HEK293T (cell line): ENCODE data around the gene MOSMO.

ENCODE experiments used
- CTCF ChIA-PET: fragments of 350-600 bp; formaldehyde crosslinking; extraction: SDS; loops from one replicate; lab custom pipeline; 2021; ENCODE audit warnings: antibody characterized with exemption, inconsistent platforms; lab: Yijun Ruan, JAX
- POLR2A ChIA-PET: fragments of 350-600 bp; formaldehyde crosslinking; extraction: SDS; loops from one replicate; lab custom pipeline; 2020; ENCODE audit warnings: antibody characterized with exemption, inconsistent platforms; lab: Yijun Ruan, JAX
- DNase-seq: peaks from one replicate; pipeline ENCODE4 v3.0.0; 2012; ENCODE audit warnings: mixed read lengths; ENCODE audit errors: extremely low spot score
- ARNT ChIP-seq: fragments of 450-650 bp; IDR thresholded peaks from 2 replicates; pipeline ENCODE4 v1.6.1; 2017; ENCODE audit warnings: mild to moderate bottlenecking
- BHLHE40 ChIP-seq: fragments of 450-650 bp; IDR thresholded peaks from 2 replicates; pipeline ENCODE4 v1.6.1; 2016; ENCODE audit warnings: mild to moderate bottlenecking, moderate library complexity, borderline replicate concordance
- CTBP1 ChIP-seq: fragments of 450-650 bp; IDR thresholded peaks from 2 replicates; pipeline ENCODE4 v1.6.1; 2016; ENCODE audit warnings: borderline replicate concordance
- ELF4 ChIP-seq: fragments of 450-650 bp; IDR thresholded peaks from 2 replicates; pipeline ENCODE4 v1.6.1; 2017; ENCODE audit warnings: antibody characterized with exemption
- FOXA1 ChIP-seq: fragments of 450-650 bp; IDR thresholded peaks from 2 replicates; pipeline ENCODE4 v1.6.1; 2016; ENCODE audit warnings: mild to moderate bottlenecking
- FOXK2 ChIP-seq: fragments of 450-650 bp; IDR thresholded peaks from 2 replicates; pipeline ENCODE4 v1.6.1; 2016; ENCODE audit warnings: mild to moderate bottlenecking
- FOXM1 ChIP-seq: fragments of 450-650 bp; IDR thresholded peaks from 2 replicates; pipeline ENCODE4 v1.6.1; 2017; ENCODE audit warnings: mild to moderate bottlenecking, borderline replicate concordance
- HDGF ChIP-seq: fragments of 450-650 bp; IDR thresholded peaks from 2 replicates; pipeline ENCODE4 v1.6.1; 2017; ENCODE audit warnings: antibody characterized with exemption, borderline replicate concordance
- L3MBTL2 ChIP-seq: fragments of 450-650 bp; conservative IDR thresholded peaks from 2 replicates; pipeline ENCODE4 v1.6.1; 2016; ENCODE audit warnings: mild to moderate bottlenecking
- LEF1 ChIP-seq: fragments of 450-650 bp; IDR thresholded peaks from 2 replicates; pipeline ENCODE4 v1.6.1; 2017; ENCODE audit warnings: mild to moderate bottlenecking, borderline replicate concordance
- NFRKB ChIP-seq: fragments of 450-650 bp; IDR thresholded peaks from 2 replicates; pipeline ENCODE4 v1.6.1; 2016; ENCODE audit warnings: mild to moderate bottlenecking, moderate library complexity
- SP1 ChIP-seq: fragments of 450-650 bp; IDR thresholded peaks from 2 replicates; pipeline ENCODE4 v1.6.1; 2017
- SUZ12 ChIP-seq: fragments of 450-650 bp; IDR thresholded peaks from 2 replicates; pipeline ENCODE4 v1.6.1; 2016; ENCODE audit warnings: mild to moderate bottlenecking
- TARDBP ChIP-seq: fragments of 450-650 bp; IDR thresholded peaks from 2 replicates; pipeline ENCODE4 v1.6.1; 2016
- ZNF384 ChIP-seq: fragments of 450-650 bp; IDR thresholded peaks from 2 replicates; pipeline ENCODE4 v1.6.1; 2016
- TF ChIP-seq, protein P1 (sequence below): fragments of 450-650 bp; IDR thresholded peaks from 2 replicates; pipeline ENCODE4 v1.6.1; 2016

The MOSMO gene

DNA sequence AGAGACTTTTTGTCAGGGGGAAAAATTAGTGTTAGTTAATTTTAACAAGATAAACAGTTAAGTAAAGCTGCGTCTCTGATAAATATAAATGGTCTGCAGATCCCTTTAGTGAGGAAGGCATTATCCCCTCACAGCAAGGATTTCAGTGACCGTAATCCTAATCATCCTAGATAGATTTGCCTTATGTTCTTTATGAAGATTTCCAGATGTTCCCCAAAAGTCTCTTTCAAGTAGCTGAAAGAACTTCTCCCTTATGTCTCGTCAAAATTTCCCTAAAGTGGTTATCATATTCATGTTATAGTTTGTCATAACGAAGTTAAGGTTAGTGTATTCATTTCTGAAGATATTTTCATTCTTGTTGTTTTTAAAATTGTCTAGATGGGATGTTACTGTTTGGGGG lies 5.6 kb downstream of the MOSMO start:
- POLR2A ChIA-PET = interaction anchor here (0.9 kb wide), 1 partner anchor 10 kb away, joined by 3 read pairs; no protein-coding TSS in a partner anchor
- CTCF ChIA-PET = no interaction called here
- DNase-seq = no peak

DNA sequence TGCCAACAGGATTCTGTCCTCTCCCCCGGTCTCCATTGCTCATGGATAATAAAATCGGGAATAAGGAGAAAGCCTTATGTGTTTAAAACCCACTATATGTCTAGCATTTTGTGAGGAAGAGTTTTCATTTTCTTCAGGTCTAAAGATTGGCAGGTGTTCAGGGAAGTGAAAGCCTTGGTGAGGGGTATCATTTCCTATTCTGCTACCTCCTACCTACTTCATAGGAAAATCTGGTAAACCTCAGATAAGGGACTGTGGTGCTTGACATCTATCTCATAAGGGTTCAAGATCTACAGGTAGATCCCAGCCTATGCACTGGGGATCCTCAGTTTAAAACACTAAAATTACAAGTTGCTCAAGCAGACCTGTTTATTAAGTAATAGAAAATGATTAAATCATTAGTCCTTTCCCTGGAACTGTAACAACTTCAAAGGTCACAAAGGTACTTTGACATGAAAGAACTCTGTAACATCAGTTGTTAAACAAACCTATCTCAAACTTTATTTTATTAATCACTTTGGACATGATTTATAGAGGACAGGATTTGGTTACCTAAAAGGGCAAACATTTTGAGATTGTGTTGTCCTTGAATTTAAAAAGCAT lies 6.5 kb downstream of the MOSMO start:
- ChIA-PET POLR2A (interaction anchor here (0.9 kb wide), 1 partner anchor 9 kb away, joined by 3 read pairs; no protein-coding TSS in a partner anchor), CTCF (interaction anchor here (0.7 kb wide), 1 partner anchor 63 kb away, joined by 4 read pairs; no protein-coding TSS in a partner anchor)
- no peak for TF ChIP-seq CTBP1
- TF ChIP-seq SP1 = no peak
- no peak for TF ChIP-seq ZNF384
- no peak for TF ChIP-seq LEF1
- no peak for TF ChIP-seq FOXA1
- no peak for TF ChIP-seq FOXM1
- TF ChIP-seq SUZ12 = no peak
- TF ChIP-seq HDGF = no peak
- TF ChIP-seq, protein P1, sequence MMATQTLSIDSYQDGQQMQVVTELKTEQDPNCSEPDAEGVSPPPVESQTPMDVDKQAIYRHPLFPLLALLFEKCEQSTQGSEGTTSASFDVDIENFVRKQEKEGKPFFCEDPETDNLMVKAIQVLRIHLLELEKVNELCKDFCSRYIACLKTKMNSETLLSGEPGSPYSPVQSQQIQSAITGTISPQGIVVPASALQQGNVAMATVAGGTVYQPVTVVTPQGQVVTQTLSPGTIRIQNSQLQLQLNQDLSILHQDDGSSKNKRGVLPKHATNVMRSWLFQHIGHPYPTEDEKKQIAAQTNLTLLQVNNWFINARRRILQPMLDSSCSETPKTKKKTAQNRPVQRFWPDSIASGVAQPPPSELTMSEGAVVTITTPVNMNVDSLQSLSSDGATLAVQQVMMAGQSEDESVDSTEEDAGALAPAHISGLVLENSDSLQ = no peak
- no peak for TF ChIP-seq NFRKB
- TF ChIP-seq ARNT = no peak
- no peak for TF ChIP-seq BHLHE40
- TF ChIP-seq TARDBP = no peak
- TF ChIP-seq ELF4 = no peak
- no peak for TF ChIP-seq FOXK2
- no peak for TF ChIP-seq L3MBTL2
- DNase-seq = no peak

More for the DNA sequence above, 5.6 kb downstream of the MOSMO start:
- TF ChIP-seq FOXA1 (no peak), SUZ12 (no peak), SP1 (no peak), L3MBTL2 (no peak), NFRKB (no peak)
- TF ChIP-seq, protein P1 = no peak

DNA sequence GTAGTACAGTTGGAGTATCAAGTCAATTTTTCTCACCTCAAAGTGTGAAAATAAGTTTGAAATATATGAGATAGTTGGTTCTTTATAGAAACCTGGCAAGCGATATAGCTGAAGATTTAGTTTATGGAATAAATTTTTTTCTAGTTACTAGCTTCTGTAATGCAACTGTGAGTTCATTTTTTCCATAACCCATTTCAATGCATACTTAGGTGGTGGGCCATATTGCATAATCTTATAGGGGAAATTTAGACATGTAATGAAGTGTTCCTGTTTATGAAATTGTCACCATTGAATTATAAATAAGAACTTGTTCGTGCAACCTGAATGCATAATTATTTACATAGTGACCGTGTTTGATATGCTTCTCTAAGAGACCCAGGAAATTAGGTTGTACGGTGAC lies 9.0 kb downstream of the MOSMO start:
- ChIA-PET CTCF (interaction anchor here (0.7 to 1.7 kb wide), 3 partner anchors 11 to 61 kb away, joined by 3 to 5 read pairs (median 3); no protein-coding TSS in a partner anchor), POLR2A (no interaction called here)
- TF ChIP-seq ZNF384 = no peak
- no peak for TF ChIP-seq HDGF
- no peak for TF ChIP-seq SUZ12
- TF ChIP-seq LEF1 = no peak
- TF ChIP-seq L3MBTL2 = no peak
- TF ChIP-seq ELF4 = no peak
- no peak for TF ChIP-seq ARNT
- TF ChIP-seq, protein P1 = no peak
- no peak for DNase-seq

DNA sequence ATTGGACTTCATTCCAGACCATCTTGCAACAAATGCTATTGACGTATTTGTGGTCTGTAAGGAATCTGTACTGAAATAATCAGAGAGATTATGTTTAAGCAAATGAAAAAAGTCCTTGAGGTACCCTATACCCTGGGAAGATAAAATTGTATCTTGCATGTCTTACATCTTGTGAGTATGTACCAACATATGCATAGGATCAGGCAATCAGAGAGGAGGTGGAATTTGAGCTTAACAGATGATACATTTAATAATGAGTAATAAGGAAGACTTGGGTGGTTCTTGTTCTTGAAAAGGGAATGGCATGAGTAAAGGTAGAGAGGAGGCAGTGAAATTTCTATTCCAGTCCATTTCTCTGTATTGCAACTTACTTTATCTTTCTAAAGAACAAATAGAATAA lies 10.6 kb downstream of the MOSMO start:
- TF ChIP-seq ZNF384 (no peak), HDGF (no peak), SP1 (no peak), FOXM1 (no peak), TARDBP (no peak), LEF1 (no peak), FOXA1 (no peak), SUZ12 (no peak), NFRKB (no peak), FOXK2 (no peak), L3MBTL2 (no peak), ARNT (no peak), ELF4 (no peak), CTBP1 (no peak)
- TF ChIP-seq, protein P1 = no peak
- POLR2A ChIA-PET = no interaction called here
- no peak for DNase-seq
- CTCF ChIA-PET = no interaction called here

DNA sequence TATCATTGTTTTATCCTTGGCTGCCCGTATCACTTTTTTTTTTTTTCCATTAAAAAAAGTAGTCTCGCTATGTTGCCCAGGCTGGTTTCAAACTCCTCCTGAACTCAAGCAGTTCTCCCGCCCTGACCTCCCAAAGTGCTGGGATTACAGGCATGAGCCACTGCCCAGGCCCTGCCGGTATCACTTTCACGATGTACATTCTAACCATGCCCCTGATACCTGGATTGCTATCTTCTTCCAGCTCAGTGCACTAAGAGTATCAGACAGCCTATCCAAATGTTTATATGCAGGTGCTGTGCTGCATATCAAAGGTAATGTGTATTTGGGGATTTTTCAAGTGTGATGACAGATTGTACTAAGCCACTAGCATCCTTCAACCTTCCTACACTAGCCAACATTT lies 14.2 kb downstream of the MOSMO start:
- ChIA-PET POLR2A (no interaction called here), CTCF (interaction anchor here (0.5 kb wide), 1 partner anchor 221 kb away, joined by 3 read pairs; no protein-coding TSS in a partner anchor)
- no peak for DNase-seq
- no peak for TF ChIP-seq L3MBTL2
- no peak for TF ChIP-seq SP1
- TF ChIP-seq SUZ12 = no peak
- TF ChIP-seq BHLHE40 = no peak
- no peak for TF ChIP-seq NFRKB
- TF ChIP-seq ZNF384 = no peak
- TF ChIP-seq ELF4 = no peak
- no peak for TF ChIP-seq TARDBP
- TF ChIP-seq, protein P1 = no peak
- no peak for TF ChIP-seq FOXA1
- TF ChIP-seq LEF1 = no peak
